HK-2 (cell line): ENCODE measurements around the gene NGEF.
"Not testable (repeated sequence)": the region's sequence is repeated elsewhere in the genome, so short reads cannot be mapped to it uniquely, and the experiment has no call there.

Source experiments
- DNase-seq: peaks from one replicate; pipeline ENCODE4 v3.0.0-alpha.2; 2018; ENCODE audit not compliant: unreplicated experiment

The NGEF gene, protein sequence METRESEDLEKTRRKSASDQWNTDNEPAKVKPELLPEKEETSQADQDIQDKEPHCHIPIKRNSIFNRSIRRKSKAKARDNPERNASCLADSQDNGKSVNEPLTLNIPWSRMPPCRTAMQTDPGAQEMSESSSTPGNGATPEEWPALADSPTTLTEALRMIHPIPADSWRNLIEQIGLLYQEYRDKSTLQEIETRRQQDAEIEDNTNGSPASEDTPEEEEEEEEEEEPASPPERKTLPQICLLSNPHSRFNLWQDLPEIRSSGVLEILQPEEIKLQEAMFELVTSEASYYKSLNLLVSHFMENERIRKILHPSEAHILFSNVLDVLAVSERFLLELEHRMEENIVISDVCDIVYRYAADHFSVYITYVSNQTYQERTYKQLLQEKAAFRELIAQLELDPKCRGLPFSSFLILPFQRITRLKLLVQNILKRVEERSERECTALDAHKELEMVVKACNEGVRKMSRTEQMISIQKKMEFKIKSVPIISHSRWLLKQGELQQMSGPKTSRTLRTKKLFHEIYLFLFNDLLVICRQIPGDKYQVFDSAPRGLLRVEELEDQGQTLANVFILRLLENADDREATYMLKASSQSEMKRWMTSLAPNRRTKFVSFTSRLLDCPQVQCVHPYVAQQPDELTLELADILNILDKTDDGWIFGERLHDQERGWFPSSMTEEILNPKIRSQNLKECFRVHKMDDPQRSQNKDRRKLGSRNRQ

DNA sequence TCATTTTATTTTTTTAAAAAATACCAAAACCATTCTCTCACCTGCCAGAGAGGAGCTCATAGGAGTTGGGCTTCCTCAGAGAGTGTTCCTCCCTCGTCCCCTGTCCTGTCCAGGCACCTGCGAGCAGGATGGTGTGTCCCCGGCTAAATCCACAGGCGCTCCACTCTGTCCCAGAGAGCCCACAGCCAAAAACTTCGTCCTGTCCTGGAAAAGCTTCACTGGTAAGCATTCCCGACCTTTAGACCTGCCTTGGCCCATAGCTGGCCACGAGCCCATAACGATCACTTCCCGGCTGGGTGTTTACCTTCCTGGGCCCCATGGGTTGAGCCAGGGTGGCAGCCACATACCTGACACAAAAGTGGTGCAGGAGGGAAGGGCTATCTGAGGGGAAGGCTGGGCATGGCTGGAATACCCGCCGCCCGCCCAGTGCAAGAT lies at the start of gene NGEF:
Gene NGEF (minus strand): TSS at position 230 of the 435 bp plus-strand sequence. CDS start 38,366 bp downstream, outside the sequence.
- no peak for DNase-seq

DNA sequence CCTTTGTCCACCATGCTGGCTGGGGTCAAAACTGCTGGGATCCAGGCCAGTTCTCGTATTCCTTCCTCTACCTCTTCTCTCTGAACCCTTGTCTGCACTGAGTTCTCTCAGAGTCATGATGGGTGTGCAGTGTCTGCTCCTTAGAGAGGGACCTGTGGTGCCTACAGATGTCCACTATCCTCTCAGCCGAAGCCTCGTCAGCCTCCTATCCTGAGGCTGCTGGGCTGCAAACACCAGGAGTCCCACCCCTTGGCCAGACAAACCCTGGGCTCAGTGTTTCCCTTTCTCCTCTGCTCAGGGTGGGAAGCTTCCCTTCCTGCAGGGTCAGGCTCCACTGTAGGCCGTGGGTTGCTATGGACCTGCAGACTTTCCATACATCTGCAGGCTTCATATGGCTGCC lies 49.4 kb upstream of the NGEF start:
- no peak for DNase-seq

DNA sequence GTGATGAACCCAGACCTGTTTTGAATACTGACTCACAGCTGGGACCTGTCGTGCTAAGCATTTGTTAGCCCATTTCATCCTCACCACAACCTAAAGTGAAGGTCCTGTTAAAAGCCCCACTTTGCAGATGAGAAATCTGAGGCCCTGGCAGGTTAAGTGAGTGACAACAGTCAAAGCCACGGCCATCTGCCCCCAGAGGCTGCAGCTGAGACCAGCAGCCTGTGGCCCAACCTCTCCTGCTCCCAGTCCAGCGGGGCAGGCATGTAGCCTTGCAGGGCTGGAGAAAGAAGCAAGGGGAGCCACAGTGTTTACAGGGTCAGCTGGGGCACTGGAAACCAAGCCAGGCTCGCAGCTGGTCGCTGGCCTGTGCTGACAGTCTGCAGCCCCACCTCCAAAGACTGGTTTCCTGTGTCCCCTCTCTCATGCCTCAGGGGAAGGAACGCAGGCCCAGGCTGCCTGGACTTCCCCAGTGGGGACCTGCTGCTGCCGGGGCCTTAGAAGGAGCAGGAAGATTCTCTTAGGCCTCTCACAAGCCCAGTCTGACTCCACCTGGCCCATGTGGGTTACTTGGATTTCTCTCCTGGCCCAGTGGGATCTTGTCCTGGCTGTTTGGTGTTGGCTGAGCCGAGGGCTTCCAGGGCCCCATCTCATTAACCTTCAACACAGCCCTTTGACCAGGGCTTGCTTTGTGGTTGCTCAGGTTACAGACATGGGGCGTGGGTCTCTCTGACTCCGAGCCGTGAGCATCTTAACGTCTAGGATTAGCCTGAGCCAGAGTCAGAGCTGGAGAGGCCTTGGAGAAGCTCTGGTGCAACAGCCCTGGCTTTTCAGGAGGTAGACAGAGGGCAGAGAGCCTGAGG lies 48.8 kb upstream of the NGEF start:
- DNase-seq, result no peak

DNA sequence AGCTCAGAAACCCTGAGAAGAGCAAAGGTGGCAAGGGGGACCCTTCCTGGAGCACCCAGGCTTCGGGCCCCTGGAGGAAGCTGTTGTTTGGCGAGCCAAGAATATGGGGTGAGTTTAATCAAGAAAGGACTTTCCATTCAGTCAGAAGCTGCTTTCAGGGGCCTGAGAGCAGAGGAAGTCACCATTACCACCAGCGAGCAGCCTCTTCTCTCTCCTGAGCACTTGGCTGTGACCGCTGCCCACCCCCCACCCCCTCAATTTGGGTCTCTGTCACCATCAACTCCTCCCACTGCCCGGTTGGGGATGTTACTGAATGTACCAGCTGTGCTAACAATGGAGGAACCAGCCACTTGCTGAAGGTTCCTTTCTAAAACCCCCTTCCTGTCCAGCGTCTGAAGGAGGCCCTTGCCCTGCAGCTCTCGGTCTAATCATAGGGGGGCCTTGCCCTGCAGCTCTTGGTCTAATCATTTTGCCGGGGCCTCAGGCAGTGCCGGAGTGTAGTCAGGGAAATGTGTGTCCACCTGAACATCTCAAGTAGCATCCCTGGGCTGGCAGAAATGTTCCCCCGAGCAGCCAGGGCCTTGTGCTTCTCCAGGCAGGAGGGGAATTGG lies 48.0 kb upstream of the NGEF start:
- no peak for DNase-seq

DNA sequence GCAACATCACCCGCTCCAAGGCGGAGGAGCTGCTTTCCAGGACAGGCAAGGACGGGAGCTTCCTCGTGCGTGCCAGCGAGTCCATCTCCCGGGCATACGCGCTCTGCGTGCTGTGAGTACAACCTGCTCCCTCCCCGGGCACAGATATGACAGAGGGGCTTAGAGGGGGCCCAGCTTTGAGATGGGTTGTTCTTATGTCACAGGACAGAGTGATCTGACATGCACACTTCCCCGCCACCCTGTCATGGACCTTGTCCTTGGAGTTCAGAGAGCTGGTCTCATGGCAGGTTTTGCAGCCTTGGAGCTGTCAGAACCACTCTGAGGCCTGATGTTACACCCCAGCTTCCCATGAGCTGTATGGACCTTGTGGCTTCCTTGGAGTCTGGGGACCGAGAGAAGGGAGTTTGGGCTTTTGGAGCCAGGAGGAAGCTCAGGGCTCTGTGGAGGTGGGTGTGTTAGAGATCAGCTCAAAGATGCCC lies 47.5 kb upstream of the NGEF start:
- no peak for DNase-seq

DNA sequence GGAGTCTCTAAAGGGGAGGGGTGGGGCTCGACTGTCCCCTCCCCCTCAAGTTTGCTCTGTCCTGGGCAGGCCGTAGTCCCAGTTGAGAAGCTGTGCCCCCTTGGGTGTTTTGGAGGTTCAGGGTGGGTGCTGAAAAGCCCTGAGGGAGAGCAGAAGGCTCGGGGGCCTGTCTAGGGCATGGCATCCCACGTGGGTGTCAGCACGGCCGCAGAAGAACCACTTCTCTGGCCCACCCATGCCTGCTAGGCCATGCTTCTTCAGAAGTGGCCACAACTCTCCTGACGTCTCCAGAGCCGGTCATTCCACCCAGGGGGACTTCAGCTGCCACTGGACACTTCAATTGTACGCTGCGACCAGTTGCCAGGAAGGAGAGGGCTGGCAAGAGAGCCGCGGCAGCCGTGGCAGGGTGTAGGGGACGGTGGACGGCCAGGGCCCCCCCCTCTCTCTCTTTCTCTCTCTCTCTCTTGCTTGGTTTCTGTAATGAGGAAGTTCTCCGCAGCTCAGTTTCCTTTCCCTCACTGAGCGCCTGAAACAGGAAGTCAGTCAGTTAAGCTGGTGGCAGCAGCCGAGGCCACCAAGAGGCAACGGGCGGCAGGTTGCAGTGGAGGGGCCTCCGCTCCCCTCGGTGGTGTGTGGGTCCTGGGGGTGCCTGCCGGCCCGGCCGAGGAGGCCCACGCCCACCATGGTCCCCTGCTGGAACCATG lies 46.9 kb upstream of the NGEF start, which contains the start of gene INPP5D:
Gene INPP5D (plus strand): TSS at position 546 of the 704 bp plus-strand sequence. CDS start 137 bp downstream, at position 683.
- no peak for DNase-seq

DNA sequence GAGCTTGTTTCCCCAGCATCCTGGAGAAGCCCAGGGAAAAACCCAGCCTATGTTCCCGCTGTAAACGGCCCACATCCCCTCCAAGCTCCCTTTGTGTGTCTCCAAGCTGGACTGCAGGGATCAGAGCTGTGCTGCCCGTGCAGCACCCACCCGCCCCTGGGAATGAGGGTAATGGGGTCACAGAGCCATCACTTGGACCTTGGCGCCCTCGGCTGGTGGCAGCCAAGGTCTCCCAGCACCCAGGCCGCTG lies 46.4 kb upstream of the NGEF start:
- no peak for DNase-seq

DNA sequence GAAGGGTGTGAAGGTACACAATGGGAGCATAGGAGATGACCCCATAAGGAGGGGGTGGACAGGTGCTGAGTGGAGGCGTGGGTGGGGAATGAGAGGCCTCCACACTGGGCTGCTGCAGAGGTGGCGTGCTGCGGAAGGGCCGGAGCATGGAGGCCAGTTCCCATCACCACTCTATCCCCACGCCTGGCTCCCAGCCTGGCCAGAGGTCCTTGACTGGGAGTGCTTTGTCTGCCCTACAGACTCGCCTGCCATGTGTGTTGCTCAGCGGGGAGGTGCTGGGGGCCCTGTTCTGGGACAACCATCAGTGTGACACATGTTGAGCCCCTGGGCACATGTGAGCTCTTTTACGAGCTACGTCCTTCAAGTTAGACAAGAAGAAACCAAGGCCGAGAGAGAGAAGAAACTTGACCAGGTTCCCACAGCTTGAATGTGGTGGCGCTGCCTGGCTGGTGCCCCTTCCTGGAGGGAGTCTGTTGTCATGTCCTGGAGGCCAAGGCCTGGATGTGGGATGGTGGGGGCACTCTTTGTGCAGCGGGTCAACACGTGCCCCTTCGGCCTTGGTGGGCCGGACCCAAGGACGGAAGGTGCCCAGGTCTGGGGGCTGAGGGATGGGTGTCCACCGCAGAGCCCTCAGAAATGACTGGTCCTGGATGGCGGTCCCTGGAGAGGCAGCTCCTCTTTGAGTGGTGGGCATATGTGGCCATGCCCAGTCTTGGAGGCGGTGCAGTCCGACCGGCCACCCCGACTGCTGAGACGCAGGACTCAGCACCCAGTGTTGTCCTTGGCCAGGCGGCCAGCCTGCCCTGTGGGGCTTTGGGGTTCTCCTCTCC lies 45.9 kb upstream of the NGEF start:
- DNase-seq, result no peak

DNA sequence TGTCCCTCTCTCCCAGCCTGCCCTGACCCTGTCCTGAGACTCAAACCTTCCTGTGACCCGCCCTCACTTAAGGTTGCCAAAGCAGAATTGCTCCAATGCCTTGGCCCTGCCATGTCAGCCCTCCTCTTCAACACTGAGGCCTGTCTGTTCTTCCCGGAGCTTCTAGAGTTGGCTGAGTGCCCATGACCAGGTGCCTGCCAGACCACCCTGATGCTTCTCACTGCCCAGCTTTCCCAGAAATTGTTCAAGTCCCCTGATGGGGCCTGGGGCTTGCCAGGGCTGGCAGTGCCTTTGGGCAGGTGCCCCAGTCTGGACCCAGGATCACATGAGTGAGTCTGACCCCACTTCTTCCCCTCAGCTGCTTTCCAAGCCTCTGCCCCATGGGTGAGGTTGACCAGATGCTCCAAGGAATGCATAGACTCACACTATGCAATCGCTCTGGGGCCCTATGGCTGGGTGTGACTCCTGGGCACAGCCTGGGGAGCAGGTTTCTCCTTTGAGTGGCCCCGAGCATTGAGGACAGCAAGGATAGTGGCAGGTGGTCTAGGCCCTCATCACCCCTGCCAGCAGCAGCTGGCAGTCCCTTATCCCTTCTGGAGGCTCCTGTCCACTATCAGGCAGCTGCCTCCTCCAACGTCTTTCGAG lies 44.0 kb upstream of the NGEF start:
- no peak for DNase-seq

DNA sequence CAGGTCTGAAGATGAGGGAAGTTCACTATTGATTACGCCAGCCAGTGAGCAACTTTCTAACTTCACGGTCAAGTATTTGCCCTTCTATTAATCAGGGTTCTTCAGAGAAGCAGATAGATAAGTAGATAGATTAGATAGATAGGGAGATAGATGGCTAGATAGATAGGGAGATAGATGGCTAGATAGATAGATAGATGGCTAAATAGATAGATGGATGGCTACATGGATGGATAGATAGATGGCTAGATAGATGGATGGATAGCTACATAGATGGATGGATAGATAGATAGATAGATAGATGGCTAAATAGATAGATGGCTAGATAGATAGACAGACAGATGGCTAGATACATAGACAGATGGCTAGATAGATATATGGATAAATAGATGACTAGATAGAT lies 42.3 kb upstream of the NGEF start:
- no peak for DNase-seq

DNA sequence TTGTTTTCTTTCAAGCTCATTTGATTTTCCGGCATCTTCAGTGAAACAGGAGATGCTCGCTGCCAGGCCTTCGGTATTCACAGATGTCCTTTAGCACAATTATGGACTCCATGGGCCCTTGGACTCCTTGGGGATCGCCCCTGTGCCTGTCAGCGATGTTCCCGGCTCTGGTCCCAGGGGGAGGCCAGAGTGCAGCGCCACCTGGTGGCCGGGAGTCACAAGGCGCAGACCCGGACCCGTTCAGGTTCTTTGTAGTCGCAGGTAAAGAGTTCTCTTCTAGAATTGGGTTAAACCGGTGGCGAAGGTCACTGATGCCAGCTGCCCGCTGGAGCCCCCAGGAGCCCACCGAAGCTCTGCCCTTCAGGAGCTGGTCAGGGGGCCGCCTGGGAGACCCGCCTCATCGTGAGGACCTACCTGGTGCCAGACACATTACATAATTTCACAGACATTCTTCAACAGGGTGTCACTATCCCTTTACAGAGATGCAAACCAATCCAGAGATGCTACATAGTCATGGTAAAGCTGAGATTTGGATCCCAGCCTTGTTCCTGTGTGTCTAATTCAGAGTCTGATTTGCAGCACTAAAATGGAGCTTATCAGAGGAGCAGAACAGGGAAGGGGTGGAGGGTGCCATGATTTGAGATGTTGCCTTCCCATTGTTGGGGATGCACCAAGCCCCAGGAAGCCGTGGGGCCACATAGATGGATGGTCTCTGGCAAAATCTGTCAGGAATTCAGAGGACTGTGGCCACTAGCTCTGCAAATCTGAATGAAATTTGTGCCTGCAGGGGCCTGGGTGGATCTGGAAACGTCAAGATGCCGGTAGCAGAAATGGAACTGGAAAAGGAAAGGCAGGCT lies 41.1 kb upstream of the NGEF start:
- peak; percentile 64 for DNase-seq

DNA sequence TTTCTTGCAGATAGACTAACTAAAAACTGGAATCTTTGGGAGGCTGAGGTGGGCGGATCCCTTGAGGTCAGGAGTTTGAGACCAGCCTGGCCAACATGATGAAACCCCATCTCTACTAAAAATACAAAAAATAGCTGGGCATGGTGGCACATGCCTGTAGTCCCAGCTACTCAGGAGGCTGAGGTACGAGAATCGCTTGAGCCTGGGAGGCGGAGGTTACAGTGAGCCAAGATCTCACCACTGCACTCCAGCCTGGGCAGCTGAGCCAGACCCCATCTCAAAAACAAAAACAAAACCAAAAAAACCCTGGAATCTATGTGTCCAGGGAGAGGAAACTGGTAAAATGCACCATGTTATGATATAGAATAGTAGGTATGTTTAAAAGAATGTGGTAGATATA lies 39.5 kb upstream of the NGEF start:
- DNase-seq, result not testable (repeated sequence)

DNA sequence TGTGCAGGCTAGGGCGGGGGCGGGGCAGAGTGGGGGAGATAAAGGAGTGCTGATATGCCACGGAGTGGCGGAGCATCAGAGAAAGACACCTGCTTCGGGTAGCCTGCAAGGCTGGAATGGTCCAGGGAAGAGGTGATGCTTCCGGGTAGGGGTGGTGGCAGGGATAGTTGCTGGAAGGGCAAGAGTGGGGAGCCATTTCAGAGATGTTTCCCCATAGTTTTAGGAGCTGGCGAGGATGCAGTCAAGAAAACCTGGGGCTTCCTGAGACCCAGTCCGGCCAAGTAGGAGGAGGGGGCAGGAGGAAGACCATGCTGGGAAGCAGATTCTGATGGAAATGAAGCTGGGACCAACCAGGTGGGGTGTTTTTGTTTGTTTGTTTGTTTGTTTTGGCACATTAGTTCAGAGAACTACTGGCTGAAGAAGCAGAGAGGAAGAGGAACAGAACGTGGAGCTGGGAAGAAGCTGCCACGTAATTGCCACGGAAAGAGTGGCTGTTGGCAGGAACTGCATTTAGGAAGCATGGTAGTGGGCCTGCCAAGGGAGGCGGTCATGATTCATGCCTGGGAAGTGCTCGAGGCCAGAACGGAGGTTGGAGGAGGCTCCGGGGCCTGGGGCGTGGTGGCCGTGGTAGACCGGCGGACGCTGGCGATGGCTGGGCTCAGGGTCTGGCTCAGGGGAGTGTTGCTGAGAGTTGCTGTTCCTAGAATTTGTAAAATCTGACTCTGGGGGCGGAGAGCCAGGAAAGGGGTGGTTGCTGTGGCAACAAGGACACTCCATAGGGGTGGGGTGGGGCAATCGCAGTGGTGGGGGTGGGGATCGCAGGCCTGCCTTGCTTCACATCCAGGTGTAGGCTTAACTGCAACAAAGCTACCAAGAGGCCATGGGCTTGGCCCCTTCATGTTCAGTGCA lies 38.4 kb upstream of the NGEF start:
- no peak for DNase-seq

DNA sequence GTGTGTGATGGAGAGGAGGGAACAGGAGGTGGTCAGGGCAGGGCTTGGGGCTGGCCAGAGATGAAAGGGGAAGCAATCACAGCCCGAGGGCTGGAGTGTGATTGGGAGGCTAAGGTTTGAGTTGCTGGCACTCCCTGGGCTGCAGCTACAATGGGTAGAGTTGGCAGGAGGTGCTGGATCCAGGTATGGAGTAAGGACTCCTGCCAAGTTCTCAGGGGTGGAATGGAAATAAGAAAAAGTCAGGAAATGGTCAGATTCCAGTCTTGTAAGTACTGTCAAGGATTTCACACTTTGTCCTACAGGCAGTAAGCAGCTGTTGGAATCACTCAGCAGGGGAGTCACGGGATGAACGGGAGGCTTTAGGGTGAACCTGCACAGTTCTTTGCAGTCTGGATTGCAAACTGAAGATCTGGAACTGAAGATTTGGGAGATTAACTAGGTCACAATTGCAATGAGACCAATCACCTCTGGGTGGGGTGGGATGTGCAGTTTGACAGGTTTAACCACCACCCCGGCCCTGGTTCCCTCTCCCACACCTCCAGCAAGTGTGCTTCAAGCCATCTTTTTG lies 36.2 kb upstream of the NGEF start:
- DNase-seq, result no peak

DNA sequence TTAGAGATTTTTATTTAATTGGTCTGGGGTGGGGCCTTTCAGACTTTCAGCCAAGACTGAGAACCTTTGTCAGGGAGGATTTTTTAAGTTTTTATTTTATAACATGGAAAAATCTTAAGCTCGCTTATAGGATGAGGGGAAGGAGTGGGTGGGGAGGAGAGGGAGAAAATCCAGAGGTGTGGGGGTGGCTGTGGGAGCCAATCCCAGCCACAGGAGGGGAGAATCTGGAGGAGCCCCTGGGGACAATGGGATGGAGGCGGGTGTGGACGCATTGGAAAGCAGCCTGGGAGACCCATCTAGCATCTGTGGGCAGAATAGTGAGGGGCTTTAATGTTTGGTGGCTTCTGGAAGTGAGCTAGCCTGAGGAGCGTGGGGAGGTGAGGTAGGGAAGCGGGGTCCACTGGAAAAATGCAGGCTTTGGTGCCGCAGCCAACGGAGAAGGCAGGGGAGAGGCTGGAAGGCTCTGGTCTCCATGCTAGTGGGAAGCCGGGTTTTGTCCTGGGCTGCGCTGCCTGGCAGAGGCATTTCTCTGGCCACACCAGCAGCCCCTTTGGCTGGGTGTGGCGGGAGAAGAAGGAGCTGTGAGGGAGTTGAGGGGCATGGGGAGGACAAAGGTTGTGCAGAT lies 35.6 kb upstream of the NGEF start:
- no peak for DNase-seq

DNA sequence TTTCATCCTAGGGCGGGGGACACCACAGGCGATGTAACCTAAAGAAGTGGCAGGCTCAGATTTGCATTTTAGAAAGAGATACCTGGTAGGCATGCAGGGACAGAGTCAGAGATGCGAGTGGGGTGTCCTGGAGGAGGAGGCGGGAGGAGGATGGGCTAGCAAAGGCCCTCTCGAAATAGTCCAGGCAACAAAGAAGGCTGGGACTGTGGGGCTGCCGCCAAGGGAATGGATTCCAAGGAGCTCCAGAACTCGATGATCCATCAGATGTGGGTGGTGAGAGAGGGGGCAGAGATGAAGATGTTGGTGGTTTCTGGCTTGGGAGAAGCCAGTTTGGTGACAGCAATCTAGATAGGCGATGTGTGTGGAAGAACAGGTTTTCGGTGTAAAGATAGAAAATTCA lies 34.6 kb upstream of the NGEF start:
- DNase-seq, result no peak

DNA sequence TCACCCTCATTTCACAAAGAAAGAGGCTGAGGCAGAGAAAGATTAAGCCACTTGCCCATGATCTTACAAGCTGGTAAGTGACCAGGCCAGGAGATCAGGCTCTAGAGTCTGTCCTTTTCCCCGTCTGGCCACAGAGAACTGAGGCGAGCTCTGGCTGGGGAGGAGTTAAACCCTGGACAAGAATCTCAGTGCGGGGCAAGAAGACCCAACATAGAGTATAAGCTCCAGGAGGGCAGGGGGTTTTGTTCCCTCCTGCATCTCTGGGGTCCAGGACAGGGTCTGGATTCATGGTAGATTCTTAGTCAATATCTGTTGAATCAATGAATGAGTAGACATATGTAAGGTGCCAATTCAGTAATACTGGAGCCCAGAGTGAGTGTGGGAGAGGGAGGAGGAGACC lies 34.1 kb upstream of the NGEF start:
- DNase-seq, result no peak
